Kidney tubule cell (primary cell): Measurements from ENCODE around the gene DUSP6.

Source experiments
- DNase-seq: peaks from one replicate; pipeline ENCODE4 v3.0.0-alpha.2; 2018; ENCODE audit warnings: low spot score

Gene DUSP6

GRCh38 chr12:89373763-89374572 lies 21.7 kb upstream of the DUSP6 start:
- peak; percentile 75 for DNase-seq

DNA sequence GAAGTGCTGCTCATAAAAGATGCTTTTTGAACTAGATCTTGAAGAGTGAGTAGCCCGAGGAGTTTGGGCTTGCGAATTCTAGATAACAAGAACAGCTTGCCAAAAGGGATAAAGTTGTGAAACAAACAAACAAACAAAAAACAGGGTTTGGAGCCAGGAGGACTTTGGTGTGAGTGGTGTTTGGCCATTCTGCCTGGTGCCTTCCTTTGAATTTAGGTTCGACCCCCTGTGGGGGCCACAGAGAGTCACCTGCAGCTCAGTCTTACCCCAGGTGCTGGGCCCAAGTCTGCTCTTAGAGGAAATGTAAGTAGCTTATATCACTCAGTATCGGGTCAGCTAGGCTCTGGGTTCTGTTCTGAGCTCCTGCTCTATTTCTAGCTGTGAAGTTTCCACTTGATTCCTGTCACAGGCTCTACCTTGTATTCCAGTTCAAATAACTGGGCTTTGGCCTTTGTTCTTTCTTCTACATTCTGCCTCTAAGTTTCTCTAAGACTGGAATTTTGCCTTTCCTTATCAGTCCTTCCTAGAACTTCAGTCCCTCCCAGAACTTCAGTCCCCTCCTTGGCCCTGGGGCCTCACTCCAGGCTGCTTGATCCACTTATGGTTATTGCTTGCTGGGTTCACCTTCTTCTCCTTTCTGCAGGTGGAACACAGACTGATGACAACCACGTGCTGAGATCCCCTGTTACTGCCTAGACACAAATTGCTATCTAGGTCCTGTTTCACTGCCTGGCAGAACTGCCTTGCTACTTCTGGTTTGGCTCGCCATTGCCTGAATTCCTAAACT lies 20.5 kb upstream of the DUSP6 start:
- DNase-seq: peak; percentile 30

DNA sequence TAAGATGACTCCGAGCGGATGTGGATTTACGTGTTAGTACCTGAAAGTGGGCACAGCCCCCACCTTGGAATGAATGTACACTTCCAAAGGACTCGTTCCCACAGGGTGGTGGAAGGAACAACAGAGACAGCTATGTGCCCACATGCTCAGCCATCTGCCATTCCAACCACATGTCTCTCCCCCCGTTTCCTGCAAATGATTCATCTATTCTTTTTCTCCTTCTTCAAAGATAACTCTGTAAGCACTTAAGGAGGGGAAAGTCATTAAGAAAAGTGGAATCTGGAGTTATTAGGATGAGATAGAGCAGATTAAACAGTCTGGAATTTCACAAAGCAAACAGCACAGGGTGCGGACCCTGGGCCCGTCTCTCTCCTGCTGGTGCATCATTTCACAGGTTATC lies 18.5 kb upstream of the DUSP6 start:
- DNase-seq: peak; percentile 66

DNA sequence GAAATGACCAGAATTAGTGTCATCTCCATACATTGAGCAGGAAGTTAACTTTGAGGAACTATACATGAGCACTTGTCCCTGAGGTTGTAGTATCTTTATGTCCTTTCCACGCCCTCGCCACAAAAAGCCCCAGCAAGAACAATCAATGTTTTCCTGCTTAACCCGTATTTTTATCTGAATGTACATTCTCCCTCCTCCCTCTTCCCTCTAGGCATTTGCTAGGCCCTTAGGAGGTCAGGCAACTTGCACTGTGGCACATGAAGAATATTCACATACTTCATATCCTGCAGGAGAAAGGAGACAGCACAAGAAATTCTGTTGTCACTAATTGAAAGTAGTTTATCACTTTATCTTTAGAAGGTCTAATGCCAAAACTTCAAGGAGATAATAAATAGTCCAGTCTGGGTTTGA lies 18.1 kb upstream of the DUSP6 start:
- no peak for DNase-seq

DNA sequence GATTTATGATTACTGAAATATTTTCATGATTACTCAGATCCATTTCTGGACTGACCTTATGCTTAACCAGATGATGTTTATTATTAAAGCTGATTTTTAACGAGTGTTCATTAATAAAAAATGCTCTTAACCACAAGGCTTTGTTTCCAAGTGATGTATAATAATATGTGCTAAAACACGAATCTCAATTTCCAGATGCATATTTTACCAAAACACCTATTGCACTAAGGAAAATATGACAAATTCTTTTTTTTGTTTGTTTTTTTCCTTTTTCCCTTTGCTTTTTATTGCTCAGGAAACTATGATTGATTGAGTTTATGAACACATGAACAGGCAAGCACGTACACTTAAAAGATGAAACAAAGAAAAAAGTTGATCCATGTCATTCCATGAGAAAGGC lies 16.9 kb upstream of the DUSP6 start:
- no peak for DNase-seq

DNA sequence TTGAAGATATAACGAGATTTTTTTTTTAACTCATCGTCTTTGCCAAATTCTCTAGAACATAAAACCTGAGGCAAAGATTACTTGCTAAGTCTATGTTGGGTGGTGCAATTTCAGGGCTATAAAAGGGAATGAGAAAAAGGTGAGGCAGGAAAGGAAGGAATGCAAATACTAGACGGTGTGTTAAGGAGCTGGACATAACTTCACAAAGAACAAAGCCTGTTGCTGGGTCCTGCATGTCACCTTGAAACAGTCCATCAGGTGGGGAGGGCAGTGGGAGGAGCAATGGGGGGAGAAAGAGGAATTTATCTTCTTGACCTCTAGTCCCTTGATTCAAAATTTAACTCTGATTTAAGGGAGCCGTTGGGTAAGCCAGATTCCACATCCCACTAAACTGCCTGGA lies 16.1 kb upstream of the DUSP6 start:
- DNase-seq: no peak

DNA sequence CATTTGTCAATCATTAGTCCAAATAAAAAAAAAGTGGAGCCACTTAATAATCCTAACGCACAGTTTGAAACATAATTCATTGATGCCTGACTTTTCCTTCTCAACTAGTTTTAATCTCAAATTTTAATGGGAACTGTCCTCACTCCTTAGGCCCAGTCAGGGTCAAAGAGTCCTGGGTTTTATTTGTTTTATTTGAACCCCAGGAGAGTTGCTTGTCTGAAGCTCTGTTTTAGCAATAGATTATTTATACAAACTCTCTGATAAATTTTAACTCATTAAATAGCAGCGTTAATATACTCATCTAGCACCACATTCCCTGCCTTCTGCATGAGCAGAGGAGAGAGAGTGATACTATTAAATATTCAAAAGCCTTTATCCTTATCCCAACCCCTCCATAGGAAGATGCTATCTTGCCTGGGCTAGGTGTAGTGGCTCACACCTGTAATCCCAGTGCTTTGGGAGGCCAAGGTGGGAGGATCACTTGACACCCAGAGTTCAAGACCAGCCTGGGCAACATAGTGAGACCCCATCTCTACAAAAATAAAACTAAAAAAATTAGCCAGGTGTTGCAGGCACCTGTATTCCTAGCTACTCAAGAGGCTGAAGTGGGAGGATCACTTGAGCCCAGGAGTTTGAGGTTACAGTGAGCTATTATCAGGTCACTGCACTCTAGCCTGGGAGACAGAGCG lies 14.5 kb upstream of the DUSP6 start:
- DNase-seq: no peak

DNA sequence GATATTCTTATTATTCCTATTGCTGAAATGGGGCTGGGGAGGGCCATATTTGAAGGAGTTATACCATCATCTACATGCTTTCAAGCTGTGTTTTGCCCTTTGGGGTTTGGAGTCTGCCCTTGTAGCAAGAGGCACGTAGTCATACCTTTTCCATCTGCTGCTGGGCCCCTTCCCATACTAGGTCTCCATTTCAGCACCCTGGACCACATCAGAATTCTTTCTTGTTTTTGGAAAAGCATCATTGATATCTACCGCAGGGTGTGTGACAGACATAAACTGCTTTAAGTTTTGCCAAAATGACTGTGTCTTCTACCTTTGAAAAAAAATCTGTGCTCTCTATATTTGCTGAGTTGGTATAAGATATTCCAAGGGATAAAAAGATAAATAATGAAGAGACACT lies 12.3 kb upstream of the DUSP6 start:
- no peak for DNase-seq

DNA sequence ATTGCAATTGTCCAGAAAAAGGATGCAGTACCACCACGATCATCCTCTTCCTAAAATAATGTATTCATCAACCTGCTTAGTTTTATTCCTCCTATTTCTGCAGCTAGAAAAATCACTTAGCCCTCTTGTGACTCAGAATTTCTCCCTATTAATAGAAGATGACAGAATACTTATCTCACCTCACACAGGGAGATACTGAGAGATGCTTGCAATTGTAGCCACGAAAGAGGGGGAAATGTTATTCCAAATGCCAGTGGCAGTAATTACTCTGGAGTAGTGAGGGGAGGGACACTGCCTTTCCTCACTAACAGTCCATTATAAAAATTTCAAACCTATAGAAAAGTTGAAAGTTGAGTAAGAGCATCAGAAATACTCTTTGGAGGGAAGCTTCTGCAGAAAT lies 11.8 kb upstream of the DUSP6 start:
- no peak for DNase-seq

DNA sequence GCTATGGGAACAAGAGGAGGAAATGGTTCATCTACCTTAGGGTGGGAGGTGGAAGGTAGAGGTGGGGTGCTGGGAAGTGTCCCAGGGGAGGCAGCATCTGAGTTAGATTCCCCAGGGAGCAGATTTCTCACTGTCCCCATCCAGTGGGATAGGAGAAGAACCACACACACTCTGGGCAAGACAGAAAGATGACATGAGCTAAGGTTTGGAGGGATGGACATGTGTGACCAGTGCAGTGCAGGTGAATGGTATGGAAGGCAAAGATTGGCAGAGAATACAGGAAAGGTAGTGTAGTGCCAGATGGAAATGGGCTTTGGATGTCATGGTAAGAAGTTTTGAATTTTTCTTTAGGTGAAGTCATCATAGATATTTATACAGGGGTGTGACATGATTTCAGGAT lies 11.3 kb upstream of the DUSP6 start:
- DNase-seq: no peak

DNA sequence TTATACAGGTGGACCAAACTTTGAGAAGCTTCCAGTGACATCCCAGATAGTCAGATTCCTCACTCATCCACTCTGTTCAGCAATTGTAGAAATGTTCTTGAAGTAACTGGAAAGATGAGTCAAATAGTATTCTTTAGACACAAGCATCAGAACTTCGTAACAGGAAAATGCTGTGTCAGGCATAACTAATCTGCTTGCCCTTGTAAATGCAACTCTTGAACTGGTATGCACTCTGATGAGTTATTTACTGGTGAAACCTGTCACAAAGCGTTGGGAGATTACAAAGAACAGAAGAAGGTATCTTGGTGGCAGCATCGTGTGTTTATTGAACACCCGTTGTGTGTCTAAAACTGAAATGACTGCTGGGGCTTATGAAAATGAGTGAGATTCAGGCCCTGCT lies 10.8 kb upstream of the DUSP6 start:
- no peak for DNase-seq

- DNase-seq: no peak
Observed at GRCh38 chr12:89359615-89360014, 7.3 kb upstream of the DUSP6 start.

DNA sequence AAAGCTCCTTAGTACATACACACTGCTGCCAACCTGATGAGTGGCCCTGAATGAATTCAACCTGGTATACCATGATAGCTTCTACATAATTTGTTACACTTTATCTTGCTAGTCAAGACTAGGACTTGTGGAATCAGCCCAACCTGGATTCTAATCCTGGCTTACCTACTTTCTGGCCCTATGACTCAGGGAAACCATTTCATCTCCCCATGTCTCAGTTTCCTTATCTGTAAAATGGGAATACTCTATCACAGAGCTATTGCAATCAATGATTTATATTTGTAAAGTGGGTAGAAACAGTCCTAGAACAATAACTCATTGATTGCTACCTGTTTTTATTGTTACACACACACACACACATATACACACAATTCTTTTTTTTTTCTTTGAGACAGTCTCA lies 6.5 kb upstream of the DUSP6 start:
- no peak for DNase-seq

DNA sequence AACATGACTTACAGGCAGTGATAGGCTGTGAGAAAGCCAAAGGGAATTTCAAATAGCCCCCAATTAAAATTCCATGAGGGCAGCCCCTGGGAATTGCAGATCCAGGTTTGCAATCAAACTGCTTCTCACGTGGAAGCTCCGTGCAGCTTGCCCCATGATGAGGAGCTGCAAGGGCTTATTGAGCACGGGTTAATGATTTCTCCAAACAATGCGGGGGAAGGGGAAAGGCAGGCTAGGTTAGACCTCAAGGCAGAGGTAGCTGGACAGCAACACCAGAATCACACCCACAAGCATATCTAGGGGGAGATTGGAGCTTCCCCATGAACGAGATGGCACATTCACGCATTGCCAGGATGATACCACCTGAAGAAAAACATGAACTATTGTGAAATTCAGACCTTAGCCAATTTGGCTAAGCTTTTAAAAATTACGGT lies 5.0 kb upstream of the DUSP6 start:
- peak; percentile 81 for DNase-seq

DNA sequence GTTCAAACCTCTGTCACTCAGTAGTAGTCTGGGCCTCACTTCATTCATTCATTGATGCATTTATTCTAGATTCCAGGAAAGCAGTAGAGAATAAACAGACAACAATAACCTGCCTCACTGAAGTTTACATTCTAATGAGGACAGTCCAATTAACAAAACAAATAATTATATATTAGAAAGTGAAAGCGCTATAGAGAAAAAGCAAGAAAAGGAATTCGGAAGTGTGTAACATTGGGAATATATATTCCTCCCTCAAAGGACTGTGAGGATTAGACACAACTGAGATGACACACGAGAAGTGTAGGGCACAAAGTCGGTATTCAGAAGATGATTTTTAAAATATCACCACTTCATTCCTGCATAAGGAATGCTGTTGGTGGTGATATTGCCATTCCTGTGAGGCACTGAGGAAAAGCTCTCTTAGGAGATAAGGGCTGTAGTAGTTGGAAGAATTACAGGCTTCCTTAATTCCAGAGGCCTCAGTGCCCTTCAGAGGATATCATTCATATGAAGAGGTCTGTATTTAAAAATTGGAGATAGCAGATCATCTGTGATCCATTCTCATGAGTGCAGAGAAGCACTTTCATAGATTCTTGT lies 3.9 kb upstream of the DUSP6 start:
- no peak for DNase-seq

DNA sequence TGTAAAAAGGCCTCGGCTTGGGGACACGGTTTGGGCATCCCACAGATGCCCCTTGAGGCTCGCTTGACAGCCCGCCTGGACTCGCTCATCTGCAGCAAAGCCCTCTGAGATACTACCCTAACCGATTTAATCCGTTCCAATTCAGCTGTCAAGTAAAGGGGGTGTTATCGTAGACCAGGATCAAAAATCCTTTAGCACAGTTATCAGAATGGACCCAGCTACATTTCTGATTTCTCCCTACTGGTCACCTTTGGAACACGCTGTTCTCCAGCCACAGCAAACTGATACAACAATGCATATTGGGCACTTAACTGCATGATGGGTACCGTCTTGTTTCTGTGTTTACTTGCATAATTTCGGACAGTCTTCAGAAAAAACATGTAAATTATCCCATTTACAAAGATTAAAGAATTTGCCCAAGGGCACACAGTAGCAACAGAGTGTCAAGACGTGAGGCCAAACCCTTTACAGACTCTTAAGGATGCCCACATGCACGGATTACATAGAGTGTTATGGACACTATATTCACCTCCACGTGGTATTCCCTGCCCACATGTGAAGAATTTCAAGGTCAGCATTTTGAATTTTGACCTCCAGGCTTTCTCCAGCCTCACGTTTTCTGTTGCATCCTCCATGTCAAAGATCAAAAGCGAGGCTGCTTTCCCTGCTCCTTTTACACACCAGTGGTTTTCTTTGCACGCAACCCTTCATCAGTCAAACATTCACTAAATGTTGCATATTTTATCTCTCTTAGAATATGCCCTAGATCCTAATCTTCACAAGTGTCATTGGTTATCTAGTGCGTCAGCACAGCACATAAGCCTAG lies 3.2 kb upstream of the DUSP6 start:
- DNase-seq: peak; percentile 69

- DNase-seq: peak; percentile 48
Observed at GRCh38 chr12:89354612-89355067, 2.3 kb upstream of the DUSP6 start.

GRCh38 chr12:89353823-89354611 lies 1.7 kb upstream of the DUSP6 start:
- peak; percentile 88 for DNase-seq

- peak; percentile 90 for DNase-seq
Observed at GRCh38 chr12:89353188-89353822, 1.0 kb upstream of the DUSP6 start.

- no peak for DNase-seq
Observed at GRCh38 chr12:89352242-89352491, 134 bp downstream of the DUSP6 start.
